Colonic mucosa (tissue), 4 donors: ENCODE data around the gene MAP3K2. TPM values are rescaled to one million over a fixed set of nuclear protein-coding genes. Genes with fewer than 3 reads are reported as not detected.

Source experiments
- DNase-seq: peaks from one replicate; pipeline ENCODE4 v3.0.0-alpha.2; 2020
- H3K27ac ChIP-seq: fragments of 200-600 bp; one replicate; pipeline ENCODE4 v1.8.0; 2021
- H3K27me3 ChIP-seq: fragments of 200-600 bp; one replicate; pipeline ENCODE4 v1.8.0; 2021
- H3K36me3 ChIP-seq: fragments of 200-600 bp; one replicate; pipeline ENCODE4 v1.8.0; 2021
- H3K4me1 ChIP-seq: fragments of 200-600 bp; one replicate; pipeline ENCODE4 v1.8.0; 2021; ENCODE audit warnings: mild to moderate bottlenecking
- H3K4me3 ChIP-seq: fragments of 200-600 bp; one replicate; pipeline ENCODE4 v1.8.0; 2021
- H3K9ac ChIP-seq, 2 donors: one replicate each; pipeline ENCODE4 v1.7.0; 2013; ENCODE audit warnings: control low read depth in 2 of 2, low read depth in 2 of 2, low read length in 2 of 2
- H3K9me3 ChIP-seq: fragments of 200-600 bp; one replicate; pipeline ENCODE4 v1.8.0; 2021
- intact Hi-C: fragments of 100-400 bp; cut with DNase I; formaldehyde crosslinking; loops from one replicate; pipeline ENCODE4 v1.14.1; 2022
- total RNA-seq, 2 donors: library from RNA; stranded (reverse); fragmentation: NEBNext Ultra II Directional in 1 of 2; extraction: Animal tissue kit (Norgen Biotek cat#: 25700) in 1 of 2; gene quantifications; one replicate each; pipeline ENCODE4 v1.2.1, GENCODE V29; 2021
- TF ChIP-seq, protein P1 (sequence below): fragments of 200-600 bp; IDR thresholded peaks from one replicate; pipeline ENCODE4 v1.8.0; 2022; ENCODE audit warnings: antibody characterized with exemption, mild to moderate bottlenecking
- donor health status: healthy.
- donor health status: DM: no; HTN: no; CAD: no.
- donor health status: DM: no; HTN: no; CAD: no.

MAP3K2 gene
- total RNA-seq, 2 donors from 2014 or later, result 53.8 to 76.0 TPM

GRCh38 chr2:127293748-127294562 is 93.8 kb downstream of the MAP3K2 start, which contains the start of gene ERCC3:
Gene ERCC3 (minus strand): TSS chr2:127294144. CDS start chr2:127294081, 63 bp downstream.
- H3K9ac ChIP-seq, result peak within 1 kb of the TSS; percentile 84 to 91
- DNase-seq, result peak; percentile 87

DNA sequence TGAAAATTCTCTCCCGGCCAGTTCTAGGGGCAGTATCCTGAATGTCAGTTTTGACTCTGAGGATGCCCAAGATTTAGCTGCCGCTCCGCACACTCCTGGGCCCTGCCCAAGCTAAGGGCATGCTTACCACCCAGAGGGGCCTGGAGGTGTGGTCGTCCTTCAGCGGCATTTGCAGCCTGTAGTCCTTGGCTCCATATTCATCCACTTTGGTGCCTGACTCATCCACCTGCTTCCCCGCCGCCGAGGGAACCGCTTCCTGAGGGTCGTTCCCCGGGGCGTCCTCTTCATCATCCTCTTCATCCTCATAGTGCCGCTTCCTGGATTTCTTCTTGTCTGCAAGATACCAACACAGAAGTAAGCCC is 94.4 kb downstream of the MAP3K2 start:
- peak overlapping the region; percentile 97 for H3K4me3 ChIP-seq
- no peak for DNase-seq
- intact Hi-C loops, result loop anchor here (5.0 kb wide), 2 partner anchors 96 to 226 kb away; no protein-coding TSS in a partner anchor
- TF ChIP-seq, protein P1, sequence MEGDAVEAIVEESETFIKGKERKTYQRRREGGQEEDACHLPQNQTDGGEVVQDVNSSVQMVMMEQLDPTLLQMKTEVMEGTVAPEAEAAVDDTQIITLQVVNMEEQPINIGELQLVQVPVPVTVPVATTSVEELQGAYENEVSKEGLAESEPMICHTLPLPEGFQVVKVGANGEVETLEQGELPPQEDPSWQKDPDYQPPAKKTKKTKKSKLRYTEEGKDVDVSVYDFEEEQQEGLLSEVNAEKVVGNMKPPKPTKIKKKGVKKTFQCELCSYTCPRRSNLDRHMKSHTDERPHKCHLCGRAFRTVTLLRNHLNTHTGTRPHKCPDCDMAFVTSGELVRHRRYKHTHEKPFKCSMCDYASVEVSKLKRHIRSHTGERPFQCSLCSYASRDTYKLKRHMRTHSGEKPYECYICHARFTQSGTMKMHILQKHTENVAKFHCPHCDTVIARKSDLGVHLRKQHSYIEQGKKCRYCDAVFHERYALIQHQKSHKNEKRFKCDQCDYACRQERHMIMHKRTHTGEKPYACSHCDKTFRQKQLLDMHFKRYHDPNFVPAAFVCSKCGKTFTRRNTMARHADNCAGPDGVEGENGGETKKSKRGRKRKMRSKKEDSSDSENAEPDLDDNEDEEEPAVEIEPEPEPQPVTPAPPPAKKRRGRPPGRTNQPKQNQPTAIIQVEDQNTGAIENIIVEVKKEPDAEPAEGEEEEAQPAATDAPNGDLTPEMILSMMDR, result no peak
- H3K36me3 ChIP-seq, result peaks cover 12% of the 10 kb centered on the region
- no peaks in the 10 kb centered on the region for H3K9me3 ChIP-seq
- peaks cover 7% of the 10 kb centered on the region for H3K4me1 ChIP-seq
- peak overlapping the region; percentile 84 to 91 for H3K9ac ChIP-seq
- no peaks in the 10 kb centered on the region for H3K27me3 ChIP-seq
- H3K27ac ChIP-seq, result no peak overlapping the region

More at GRCh38 chr2:127293748-127294562, 93.8 kb downstream of the MAP3K2 start, which contains the start of gene ERCC3:
- TF ChIP-seq, protein P1, result no peak
- H3K4me1 ChIP-seq, result peaks cover 7% of the 10 kb centered on the region
- H3K9me3 ChIP-seq, result no peaks in the 10 kb centered on the region
- intact Hi-C loops, result loop anchor here (5.0 kb wide), 2 partner anchors 97 to 227 kb away; no protein-coding TSS in a partner anchor
- no peaks in the 10 kb centered on the region for H3K27me3 ChIP-seq
- H3K36me3 ChIP-seq, result peaks cover 12% of the 10 kb centered on the region
- H3K27ac ChIP-seq, result peak within 1 kb of the TSS; percentile 35
- H3K4me3 ChIP-seq, result peak within 1 kb of the TSS; percentile 97

GRCh38 chr2:127288274-127288673 is 99.5 kb downstream of the MAP3K2 start:
- H3K36me3 ChIP-seq, result peaks cover 27% of the 10 kb centered on the region

DNA sequence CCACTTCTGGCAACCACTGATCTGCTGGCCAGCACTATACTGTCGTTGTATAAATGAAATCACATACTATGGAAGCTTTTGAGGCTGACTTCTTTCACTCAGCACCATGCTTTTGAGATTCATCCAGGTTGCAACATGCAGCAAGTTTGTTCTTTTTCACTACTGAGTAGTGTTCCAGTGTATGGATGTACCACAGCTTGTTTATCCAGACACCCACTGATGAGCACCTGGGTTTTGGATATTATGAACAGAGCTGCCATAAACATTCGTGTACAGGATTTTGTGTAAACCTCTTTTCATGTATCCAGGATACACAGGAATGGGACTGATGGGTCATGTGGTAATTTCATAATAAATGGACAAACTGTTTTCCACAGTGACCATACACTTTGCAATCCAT is 104.5 kb downstream of the MAP3K2 start:
- Histone ChIP-seq H3K36me3 (peaks cover 15% of the 10 kb centered on the region), H3K4me1 (no peaks in the 10 kb centered on the region), H3K9me3 (no peaks in the 10 kb centered on the region), H3K27ac (no peak overlapping the region), H3K9ac (no peak overlapping the region), H3K27me3 (no peaks in the 10 kb centered on the region), H3K4me3 (no peak overlapping the region)
- intact Hi-C loops, result no loop called here
- TF ChIP-seq, protein P1, result no peak
- no peak for DNase-seq

More at GRCh38 chr2:127288274-127288673, 99.5 kb downstream of the MAP3K2 start:
- intact Hi-C loops, result no loop called here
- no peaks in the 10 kb centered on the region for H3K9me3 ChIP-seq
- TF ChIP-seq, protein P1, result no peak
- H3K27me3 ChIP-seq, result no peaks in the 10 kb centered on the region
- H3K27ac ChIP-seq, result no peak overlapping the region
- H3K4me3 ChIP-seq, result no peak overlapping the region
- H3K9ac ChIP-seq, result no peak overlapping the region
- DNase-seq, result no peak
- peaks cover 6% of the 10 kb centered on the region for H3K4me1 ChIP-seq

DNA sequence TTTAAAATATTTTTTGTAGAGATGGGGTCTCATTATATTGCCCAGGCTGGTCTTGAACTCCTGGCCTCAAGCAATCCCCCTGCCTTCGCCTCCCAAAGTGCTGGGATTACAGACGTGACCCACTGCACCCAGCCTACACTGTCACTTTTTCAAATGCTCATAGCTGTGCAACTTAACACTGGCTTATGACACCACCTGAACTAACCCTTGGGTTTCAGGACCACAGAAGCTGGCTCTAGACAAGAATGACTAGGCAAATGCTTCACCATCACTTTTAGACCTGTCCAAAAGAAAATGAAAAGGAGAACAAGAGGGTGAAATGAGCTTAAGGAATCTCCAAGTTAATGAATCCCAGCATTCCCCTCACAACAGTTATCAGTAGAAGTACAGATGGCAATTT is 107.1 kb downstream of the MAP3K2 start:
- no peaks in the 10 kb centered on the region for H3K9me3 ChIP-seq
- H3K4me1 ChIP-seq, result no peaks in the 10 kb centered on the region

More for the DNA sequence above, 107.1 kb downstream of the MAP3K2 start:
- Histone ChIP-seq H3K27ac (no peak overlapping the region), H3K4me3 (no peak overlapping the region), H3K9ac (no peak overlapping the region), H3K36me3 (peaks cover 13% of the 10 kb centered on the region), H3K27me3 (no peaks in the 10 kb centered on the region)
- TF ChIP-seq, protein P1, result no peak
- intact Hi-C loops, result no loop called here
- DNase-seq, result no peak
